Measurements from ENCODE around the gene TLE4.

GRCh38 chr9:79657891-79658290, 86.1 kb downstream of the TLE4 start:
- no peak for TF ChIP-seq THAP9 (CRISPR knock-in tag; IDR thresholded peaks at IDR 0.05; ENCODE audit: borderline replicate concordance)
- no peak for TF ChIP-seq POLR2G (IDR thresholded peaks at IDR 0.05; ENCODE audit: low read depth, low read length)

Measured in HepG2 (cell line).